Uterus (tissue), 4 donors: ENCODE data around the gene CCDC93. TPM values are rescaled to one million over a fixed set of nuclear protein-coding genes. Genes with fewer than 3 reads are reported as not detected.

Source experiments
- DNase-seq, 2 donors: peaks; one replicate each; pipeline ENCODE4 v3.0.0-alpha.2; 2019 to 2020
- H3K27ac ChIP-seq, 2 donors: fragments of 200-600 bp; sonication (generic); 1 replicate in 1 of 2; 2 replicates in 1 of 2; pipeline ENCODE4 v1.5.1; 2016 to 2018
- H3K27me3 ChIP-seq, 2 donors: fragments of 200-600 bp; sonication (generic); one replicate each; pipeline ENCODE4 v1.5.1; 2018 to 2019; ENCODE audit warnings: control low read depth in 1 of 2
- H3K36me3 ChIP-seq, 2 donors: fragments of 200-600 bp; sonication (generic); one replicate each; pipeline ENCODE4 v1.5.1; 2019; ENCODE audit warnings: control low read depth in 1 of 2
- H3K4me1 ChIP-seq, 2 donors: fragments of 200-600 bp; sonication (generic); one replicate each; pipeline ENCODE4 v1.5.1; 2018 to 2019; ENCODE audit warnings: control low read depth in 1 of 2
- H3K4me3 ChIP-seq, 2 donors: fragments of 200-600 bp; sonication (generic); 1 replicate in 1 of 2; 2 replicates in 1 of 2; pipeline ENCODE4 v1.5.1; 2018 to 2019; ENCODE audit warnings: mild to moderate bottlenecking in 1 of 2
- H3K9me3 ChIP-seq, 2 donors: fragments of 200-600 bp; sonication (generic); one replicate each; pipeline ENCODE4 v1.5.1; 2019; ENCODE audit warnings: control low read depth in 1 of 2
- CTCF ChIP-seq, 4 experiments: fragments of 200-600 bp in 2 of 4; fragments of 450-650 bp in 2 of 4; sonication (generic) in 2 of 4; IDR thresholded peaks; one replicate each; pipeline ENCODE4 v1.5.1; 2016 to 2019; ENCODE audit warnings: antibody characterized with exemption in 4 of 4, mild to moderate bottlenecking in 2 of 4, moderate library complexity in 1 of 4
- POLR2A ChIP-seq, 2 donors: fragments of 450-650 bp; IDR thresholded peaks; one replicate each; pipeline ENCODE4 v1.6.1; 2016; ENCODE audit warnings: antibody characterized with exemption in 2 of 2, mild to moderate bottlenecking in 1 of 2, moderate library complexity in 1 of 2
- intact Hi-C: fragments of 100-400 bp; cut with DNase I; formaldehyde crosslinking; loops from one replicate; pipeline ENCODE4 v1.15.1; 2023; ENCODE audit warnings: low total_unique reads
- total RNA-seq, 4 donors: library from RNA; depleted of rRNA in 3 of 4; stranded (reverse); fragments of >200 nt in 3 of 4; gene quantifications; one replicate each; pipeline versions ENCODE4 v1.1.0 to v1.2.4, GENCODE V29; 2014 to 2023
- donor health status: DM: yes; HTN: yes; CAD: no.

The CCDC93 gene
- total RNA-seq, 4 donors from 2014 or later, result 6.5 to 45.5 (median 32.7) TPM

DNA sequence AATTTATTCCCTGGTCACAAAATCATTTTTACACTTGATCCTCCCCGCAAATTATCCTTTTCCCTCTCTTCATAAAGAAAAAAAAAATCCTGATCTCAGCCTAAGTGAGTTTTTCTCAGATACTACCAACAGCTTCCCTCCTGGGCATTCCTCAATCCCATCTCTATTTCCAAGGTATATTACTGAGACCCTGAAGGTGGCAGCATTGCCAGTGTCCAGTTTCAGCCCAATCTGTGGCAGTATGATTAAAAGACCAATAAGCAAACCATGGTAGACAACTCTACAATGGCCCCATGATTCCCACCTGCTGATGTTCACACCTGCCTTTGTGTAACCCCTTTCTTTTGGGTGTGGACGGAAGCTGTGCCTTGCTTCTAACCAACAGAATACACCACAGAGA lies 45.1 kb downstream of the CCDC93 start:
- H3K9me3 ChIP-seq, result no peaks in the 10 kb centered on the region
- no peak for DNase-seq
- no peaks in the 10 kb centered on the region for H3K27me3 ChIP-seq
- no peaks in the 10 kb centered on the region for H3K4me1 ChIP-seq
- no peak overlapping the region for H3K4me3 ChIP-seq
- intact Hi-C loops, result no loop called here
- H3K27ac ChIP-seq, result no peak overlapping the region
- TF ChIP-seq POLR2A (IDR thresholded peaks at IDR 0.05), result no peak
- TF ChIP-seq CTCF (IDR thresholded peaks at IDR 0.05), result no peak
- no peaks in the 10 kb centered on the region for H3K36me3 ChIP-seq

DNA sequence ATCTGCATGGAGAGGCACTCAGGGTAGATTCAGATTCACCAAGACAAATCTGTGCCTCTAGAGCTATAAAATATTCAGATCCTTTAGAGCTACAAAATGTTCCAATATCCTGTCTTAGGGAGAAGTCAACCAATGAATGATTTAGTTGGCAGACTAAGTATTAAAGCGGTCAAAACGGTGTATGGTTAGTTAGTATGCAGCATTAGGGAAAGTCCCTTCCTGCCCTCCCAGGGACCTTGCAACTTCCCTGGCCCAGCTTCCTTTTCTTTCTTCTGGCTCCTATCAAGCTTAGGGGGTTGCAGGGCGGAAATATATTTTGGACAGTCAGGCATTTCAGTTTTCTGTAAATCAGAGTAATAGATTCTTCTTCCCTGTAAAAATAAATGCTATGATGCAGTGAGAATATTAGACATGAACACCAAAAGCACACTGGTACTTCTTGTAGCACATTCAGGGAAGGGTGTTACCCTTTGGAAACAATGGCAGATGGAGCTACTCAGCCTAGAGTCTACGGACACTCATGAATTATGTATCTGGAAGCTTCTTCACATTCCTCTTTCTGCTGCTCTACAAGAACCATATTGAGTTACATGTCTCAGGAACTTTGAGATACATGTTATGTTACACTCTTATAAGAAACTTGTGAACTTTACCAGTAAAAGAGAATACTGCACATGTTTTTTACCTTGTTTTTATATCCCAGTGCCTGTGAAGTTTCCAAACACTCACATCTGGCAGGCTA lies 45.7 kb downstream of the CCDC93 start:
- H3K9me3 ChIP-seq, result no peaks in the 10 kb centered on the region
- H3K27ac ChIP-seq, result no peak overlapping the region
- H3K36me3 ChIP-seq, result no peaks in the 10 kb centered on the region
- no peaks in the 10 kb centered on the region for H3K27me3 ChIP-seq
- H3K4me3 ChIP-seq, result no peak overlapping the region
- intact Hi-C loops, result no loop called here
- no peak for DNase-seq
- TF ChIP-seq CTCF (IDR thresholded peaks at IDR 0.05), result no peak
- TF ChIP-seq POLR2A (IDR thresholded peaks at IDR 0.05), result no peak
- no peaks in the 10 kb centered on the region for H3K4me1 ChIP-seq

GRCh38 chr2:117963446-117963845 lies 50.4 kb downstream of the CCDC93 start:
- Histone ChIP-seq H3K27ac (no peak overlapping the region), H3K27me3 (no peaks in the 10 kb centered on the region), H3K4me3 (no peak overlapping the region), H3K9me3 (no peaks in the 10 kb centered on the region), H3K4me1 (no peaks in the 10 kb centered on the region), H3K36me3 (no peaks in the 10 kb centered on the region)
- DNase-seq, result no peak
- intact Hi-C loops, result no loop called here
- TF ChIP-seq CTCF (IDR thresholded peaks at IDR 0.05), result no peak
- TF ChIP-seq POLR2A (IDR thresholded peaks at IDR 0.05), result no peak

- Histone ChIP-seq H3K36me3 (no peaks in the 10 kb centered on the region), H3K4me1 (no peaks in the 10 kb centered on the region), H3K27me3 (no peaks in the 10 kb centered on the region), H3K27ac (no peak overlapping the region), H3K9me3 (no peaks in the 10 kb centered on the region), H3K4me3 (no peak overlapping the region)
- no peak for DNase-seq
- TF ChIP-seq CTCF (IDR thresholded peaks at IDR 0.05) (no peak), POLR2A (IDR thresholded peaks at IDR 0.05) (no peak)
- intact Hi-C loops, result no loop called here
Measured at GRCh38 chr2:117961201-117961600, 52.7 kb downstream of the CCDC93 start.

DNA sequence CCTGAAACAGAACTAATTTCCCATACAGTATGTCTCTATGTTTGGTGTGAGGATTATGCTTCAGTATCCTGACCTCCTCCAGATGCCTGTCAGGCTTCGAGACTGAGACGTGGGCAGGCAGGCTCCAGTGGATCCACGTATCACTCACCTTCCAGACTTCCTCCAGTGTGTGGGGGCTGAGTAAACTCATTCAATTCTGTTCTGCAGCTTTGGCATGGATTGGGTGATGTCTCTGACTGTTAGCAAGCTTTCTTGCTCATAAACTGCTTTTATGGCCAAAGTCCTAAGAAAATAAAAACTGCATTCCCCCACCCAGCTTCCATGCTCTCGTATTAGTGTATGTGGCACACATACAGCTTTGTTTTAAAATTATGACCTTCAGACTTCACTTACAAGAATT lies 53.6 kb downstream of the CCDC93 start:
- Histone ChIP-seq H3K27me3 (no peaks in the 10 kb centered on the region), H3K27ac (no peak overlapping the region), H3K36me3 (no peaks in the 10 kb centered on the region), H3K9me3 (no peaks in the 10 kb centered on the region), H3K4me1 (no peaks in the 10 kb centered on the region), H3K4me3 (no peak overlapping the region)
- TF ChIP-seq CTCF (IDR thresholded peaks at IDR 0.05), result no peak
- TF ChIP-seq POLR2A (IDR thresholded peaks at IDR 0.05), result no peak
- no peak for DNase-seq
- intact Hi-C loops, result no loop called here
